CD4-positive, alpha-beta T cell treated with Interleukin-17A for 1 hour (primary cell): Measurements from ENCODE around the gene WDR72.
"Not testable (repeated sequence)": the region's sequence is repeated elsewhere in the genome, so short reads cannot be mapped to it uniquely, and the experiment has no call there.

Experiments
- DNase-seq: peaks from one replicate; pipeline ENCODE4 v3.0.0-alpha.2; 2020

WDR72 gene

DNA sequence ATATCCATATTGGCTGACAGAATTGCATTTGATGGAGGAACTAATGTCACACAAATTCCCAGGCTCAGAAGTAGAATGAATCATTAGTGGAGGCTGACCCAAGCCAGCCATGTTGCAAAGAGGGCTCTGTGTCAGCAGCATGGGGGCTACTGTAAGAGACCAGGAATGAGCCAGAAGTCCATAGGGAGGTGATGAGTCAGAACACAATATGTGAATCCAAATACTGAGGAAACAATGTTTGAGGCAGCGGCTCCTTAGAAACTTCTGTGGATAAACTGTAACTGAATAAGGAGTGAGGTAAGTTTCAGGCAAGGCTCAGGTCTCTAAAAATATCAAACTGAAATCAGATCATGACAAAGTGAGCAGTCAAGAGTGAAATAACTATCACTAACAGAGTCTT, 170.7 kb downstream of the WDR72 start:
- DNase-seq = no peak

GRCh38 chr15:53586799-53587198, 172.7 kb downstream of the WDR72 start:
- DNase-seq = no peak

- DNase-seq = no peak
These were observed 177.9 kb downstream of the WDR72 start for GRCh38 chr15:53581513-53581912.

- no peak for DNase-seq
These were observed 179.1 kb downstream of the WDR72 start for GRCh38 chr15:53580366-53580765.

- DNase-seq = no peak
These were observed 182.6 kb downstream of the WDR72 start for GRCh38 chr15:53576841-53577240.

GRCh38 chr15:53573091-53573490, 186.4 kb downstream of the WDR72 start:
- DNase-seq = no peak

DNA sequence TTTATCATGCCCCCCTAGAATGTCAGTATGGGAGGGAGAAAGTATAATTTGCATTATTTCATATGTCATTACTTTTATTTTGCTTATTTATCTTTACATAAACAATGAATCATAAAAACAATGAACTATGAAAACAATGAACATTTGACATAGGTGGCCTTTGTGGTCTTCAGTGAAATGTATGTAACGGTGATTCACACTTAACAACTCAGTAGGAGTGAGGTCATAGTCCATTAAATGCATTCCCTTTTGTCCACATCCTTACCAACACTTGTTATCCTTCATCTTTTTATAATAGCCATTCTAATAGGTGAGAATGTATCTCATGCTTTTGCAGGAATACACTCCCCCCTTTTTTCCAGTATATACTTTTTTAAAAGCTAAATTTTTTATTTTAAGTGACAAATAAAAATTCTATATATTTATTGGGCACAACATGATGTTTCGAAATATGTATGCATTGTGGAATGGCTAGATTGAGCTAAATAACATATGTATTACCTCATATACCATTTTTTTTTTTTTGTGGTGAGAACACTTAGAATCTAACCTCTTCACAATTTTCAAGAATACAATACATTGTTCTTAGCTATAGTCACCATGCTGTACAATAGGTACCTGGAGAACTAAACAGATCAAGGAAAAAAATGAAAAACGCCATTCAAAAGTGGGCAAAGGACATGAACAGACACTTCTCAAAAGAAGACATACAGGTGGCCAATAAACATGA, 189.5 kb downstream of the WDR72 start:
- no peak for DNase-seq

DNA sequence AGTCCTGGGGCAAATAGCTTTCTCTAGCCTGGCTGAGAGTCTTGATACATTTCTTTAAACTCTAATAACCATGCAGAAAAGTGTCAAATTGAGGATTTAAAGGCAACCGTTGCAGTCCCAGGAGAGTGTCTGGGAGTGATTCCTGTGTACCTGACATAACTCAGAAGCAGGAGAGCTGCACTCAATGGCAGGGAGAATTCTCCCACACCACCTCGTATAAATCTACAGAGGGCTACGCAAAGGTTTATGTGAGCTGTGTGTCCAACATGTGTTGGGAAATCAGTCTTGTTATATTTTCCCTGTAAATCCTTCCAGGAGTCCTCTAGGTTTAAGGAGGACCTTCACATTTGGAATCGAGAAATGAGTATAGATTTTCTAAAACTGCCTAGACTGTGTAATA, 192.6 kb downstream of the WDR72 start:
- DNase-seq = no peak

DNA sequence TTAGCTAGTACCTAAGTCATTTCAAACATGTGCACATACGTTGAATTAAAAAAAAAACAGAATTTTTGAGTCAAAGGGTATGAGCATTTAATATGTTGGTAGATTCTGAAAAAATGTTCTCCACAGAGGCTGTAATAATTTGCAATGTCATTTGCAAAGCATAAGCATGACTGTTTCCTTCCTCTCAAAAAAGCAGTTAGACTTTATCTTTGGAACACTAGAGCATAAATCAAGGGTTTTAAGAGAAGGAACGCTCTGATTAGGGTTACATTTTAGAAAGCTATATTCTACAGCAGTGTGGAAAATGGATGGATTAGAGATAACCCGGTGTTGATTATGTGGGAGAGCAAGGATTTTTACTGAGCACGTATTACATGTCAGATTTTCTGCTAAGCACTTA, 193.7 kb downstream of the WDR72 start:
- DNase-seq = no peak

DNA sequence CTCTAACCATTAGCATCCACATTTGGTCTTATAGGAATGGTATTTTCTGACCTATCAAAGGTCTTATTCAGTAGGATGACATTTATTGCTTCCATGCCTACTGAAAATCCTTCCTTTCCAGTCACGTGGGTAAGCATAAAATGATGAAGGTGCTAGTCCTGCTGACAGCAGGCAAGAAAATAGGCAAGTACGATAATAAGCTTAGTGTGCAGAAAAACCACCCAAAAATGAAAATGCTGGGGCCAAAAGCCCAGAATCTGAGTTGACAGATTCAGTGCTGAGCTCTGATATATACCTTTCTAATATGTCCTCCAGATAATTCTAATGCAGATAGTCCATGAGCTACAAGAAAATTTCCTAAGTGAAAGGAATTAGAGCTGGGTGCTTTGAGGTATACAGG, 194.8 kb downstream of the WDR72 start:
- DNase-seq = no peak

DNA sequence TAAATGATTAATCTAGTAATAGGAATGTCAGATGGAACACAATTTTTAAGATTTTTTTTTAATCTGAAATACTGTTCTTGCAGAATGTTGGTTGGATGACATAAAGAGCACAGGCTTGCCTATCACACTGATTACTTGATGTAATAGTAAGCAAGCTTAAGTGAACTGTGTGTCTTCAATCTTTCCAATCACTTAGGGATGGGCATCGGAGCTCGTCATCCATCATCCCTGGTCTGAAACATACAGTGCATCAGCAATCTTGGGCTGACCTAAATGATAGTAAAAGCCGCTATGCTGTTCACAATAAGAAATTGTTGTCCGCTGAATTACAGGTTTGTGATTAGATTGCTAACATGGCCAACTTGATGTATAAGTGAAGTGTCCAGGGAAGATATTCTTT, 195.8 kb downstream of the WDR72 start:
- DNase-seq = no peak

DNA sequence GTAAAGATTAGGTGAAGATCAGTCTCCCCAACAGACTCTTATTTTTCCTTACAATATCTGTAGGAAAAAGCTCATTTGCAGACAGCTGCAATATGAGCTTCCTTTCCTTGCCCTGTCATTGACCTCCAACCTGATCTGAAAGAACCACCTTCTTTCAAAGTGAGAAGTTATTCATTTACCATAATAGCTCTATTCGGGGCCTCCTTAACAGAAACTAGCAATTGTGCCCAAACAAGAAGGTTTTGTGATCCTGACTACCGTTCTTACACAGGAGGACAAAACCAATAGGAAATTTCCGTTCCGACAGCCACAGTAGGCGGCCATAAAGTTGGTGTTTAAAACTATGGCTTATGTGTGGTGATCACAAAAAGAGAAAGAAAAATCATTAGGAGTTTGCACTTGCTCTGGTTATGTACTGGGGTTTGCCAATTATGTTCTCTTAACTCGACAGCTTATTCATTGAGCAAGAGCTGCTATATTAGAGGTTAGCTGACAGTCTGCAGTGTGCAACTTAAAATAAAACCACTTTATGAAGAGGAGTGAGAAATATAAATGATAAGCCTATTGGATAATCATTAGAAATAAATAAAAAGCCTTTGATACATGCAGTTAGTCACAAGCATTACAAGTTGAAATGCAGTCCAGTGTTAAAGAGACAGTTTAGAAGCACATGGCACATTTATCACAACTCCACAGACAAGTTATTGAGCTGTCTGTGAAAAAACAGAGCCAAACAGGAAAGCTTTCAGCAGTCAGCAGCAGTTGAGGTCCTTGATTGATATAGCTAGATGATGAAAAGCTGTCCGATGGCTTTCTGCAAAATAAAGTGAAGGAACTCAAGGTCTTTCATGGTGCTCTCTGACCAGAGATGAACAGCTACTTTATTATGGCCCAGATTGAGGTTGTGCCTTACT, 199.8 kb downstream of the WDR72 start:
- DNase-seq = no peak

DNA sequence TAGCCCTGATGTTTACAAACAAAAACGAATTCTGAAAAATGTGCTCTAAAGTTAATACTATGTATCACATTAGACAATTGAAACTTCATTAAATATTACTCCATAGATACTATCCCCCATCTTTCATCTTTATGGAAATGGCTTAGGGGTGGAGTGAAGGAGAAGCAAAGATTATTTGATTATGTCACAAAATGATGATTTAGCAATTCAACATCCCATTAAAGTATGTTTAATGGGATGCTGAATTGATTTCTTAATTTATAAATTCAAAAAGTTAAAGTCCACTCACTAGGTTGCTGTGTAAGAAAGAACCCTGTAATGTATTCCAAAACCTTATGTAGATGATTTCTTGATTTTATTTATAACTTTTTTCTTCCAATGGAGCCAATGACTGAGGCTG, 201.1 kb downstream of the WDR72 start:
- DNase-seq = no peak

GRCh38 chr15:53555226-53555625, 204.2 kb downstream of the WDR72 start:
- DNase-seq = no peak

DNA sequence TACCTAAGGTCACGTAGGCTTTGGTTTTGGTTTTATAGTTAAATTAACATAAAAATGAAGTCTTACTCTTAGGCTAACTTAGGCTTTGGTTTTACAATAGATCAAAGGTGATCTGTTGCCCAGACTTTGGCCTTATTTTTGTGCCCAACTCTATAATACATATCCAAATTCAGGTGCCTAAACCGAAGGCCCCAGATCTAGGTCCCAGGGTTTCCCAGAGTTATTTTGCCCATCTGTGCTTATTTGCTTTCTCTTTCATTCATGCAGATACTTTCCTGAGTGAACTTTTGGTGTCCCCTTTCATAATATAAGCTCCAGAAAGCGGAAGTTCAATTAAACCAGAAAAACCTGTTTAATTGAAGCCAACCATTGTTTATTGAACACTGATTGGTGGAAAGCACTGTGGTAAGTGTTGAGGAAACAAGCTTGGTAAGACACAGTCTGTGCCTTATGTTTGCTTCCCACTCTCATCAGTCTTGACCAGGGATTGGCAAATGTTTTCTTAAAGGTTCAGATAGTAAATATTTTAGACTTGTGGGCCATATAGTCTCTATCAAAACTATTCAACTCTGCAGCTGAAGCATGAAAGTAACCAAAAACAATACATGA, 209.7 kb downstream of the WDR72 start:
- DNase-seq = no peak

- DNase-seq = no peak
These were observed 211.2 kb downstream of the WDR72 start for GRCh38 chr15:53548236-53548635.

- DNase-seq = not testable (repeated sequence)
These were observed 218.7 kb downstream of the WDR72 start for GRCh38 chr15:53540626-53541300.

- no peak for DNase-seq
These were observed 219.6 kb downstream of the WDR72 start for GRCh38 chr15:53539878-53540277.

GRCh38 chr15:53536479-53537120, 222.9 kb downstream of the WDR72 start:
- DNase-seq = no peak

- DNase-seq = no peak
These were observed 223.6 kb downstream of the WDR72 start for GRCh38 chr15:53535886-53536285.

DNA sequence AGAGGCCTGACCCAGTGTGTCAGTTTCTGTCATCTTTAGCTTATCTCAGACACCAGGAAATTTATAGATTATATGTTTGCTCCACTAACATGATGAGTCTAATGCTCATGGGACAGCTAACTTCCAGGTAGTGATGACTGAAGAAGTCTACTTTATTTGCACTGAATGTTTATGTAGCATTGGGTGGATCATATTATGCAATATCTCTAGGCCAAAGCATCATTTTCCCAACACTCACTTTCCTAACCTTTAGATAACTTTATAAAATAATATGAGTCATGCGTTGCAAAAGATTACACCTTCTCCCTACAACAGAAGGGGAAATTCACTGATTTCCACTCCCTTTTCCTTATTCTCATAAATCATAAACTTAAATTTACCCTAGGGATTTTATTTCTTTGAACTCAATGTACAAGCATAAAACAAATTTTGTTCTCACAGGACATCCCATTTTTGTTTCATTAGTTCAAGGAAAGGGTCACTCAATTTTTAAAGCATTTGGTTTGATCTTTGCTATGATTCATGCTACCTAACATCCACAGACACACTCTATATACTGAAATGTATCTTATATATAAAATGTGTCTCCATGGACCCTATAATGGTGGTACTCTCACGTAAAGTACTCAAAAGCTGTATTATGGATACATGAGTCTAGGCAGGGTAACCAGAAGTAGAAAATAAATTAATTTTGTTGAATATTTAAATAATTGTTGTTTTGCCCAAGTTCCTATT, 225.2 kb downstream of the WDR72 start:
- no peak for DNase-seq

GRCh38 chr15:53530761-53531160, 228.7 kb downstream of the WDR72 start:
- no peak for DNase-seq
